Activated T-cell treated with anti-CD3 and anti-CD28 coated beads, Interleukin-2, amount 50 U/mL, for 48 hours (primary cell): ENCODE results near the gene TRAF5.
"Not testable (repeated sequence)": the region's sequence is repeated elsewhere in the genome, so short reads cannot be mapped to it uniquely, and the experiment has no call there.

Source experiments
- DNase-seq, 2 experiments: peaks; one replicate each; pipeline ENCODE4 v3.0.0-alpha.2; 2020

The TRAF5 gene

GRCh38 chr1:211347077-211347844, 20.6 kb downstream of the TRAF5 start:
- DNase-seq = no peak

- DNase-seq = no peak
Observed at GRCh38 chr1:211348547-211348946, 21.9 kb downstream of the TRAF5 start.

GRCh38 chr1:211349741-211350140, 23.1 kb downstream of the TRAF5 start:
- no peak for DNase-seq

GRCh38 chr1:211352055-211352454, 25.4 kb downstream of the TRAF5 start:
- DNase-seq = not testable (repeated sequence)

GRCh38 chr1:211352465-211352864, 25.8 kb downstream of the TRAF5 start:
- no peak for DNase-seq

- peak; percentile 72 to 77 for DNase-seq
Observed at GRCh38 chr1:211352985-211353515, 26.4 kb downstream of the TRAF5 start.

GRCh38 chr1:211353562-211354212, 27.1 kb downstream of the TRAF5 start:
- DNase-seq = no peak

- no peak for DNase-seq
Observed at GRCh38 chr1:211355873-211356272, 29.2 kb downstream of the TRAF5 start.

- DNase-seq = no peak
Observed at GRCh38 chr1:211356723-211357407, 30.2 kb downstream of the TRAF5 start.

GRCh38 chr1:211358685-211359084, 32.1 kb downstream of the TRAF5 start:
- no peak for DNase-seq

- DNase-seq = no peak
Observed at GRCh38 chr1:211359876-211360275, 33.2 kb downstream of the TRAF5 start.

GRCh38 chr1:211361202-211361601, 34.6 kb downstream of the TRAF5 start:
- no peak for DNase-seq

GRCh38 chr1:211369640-211370039, 43.0 kb downstream of the TRAF5 start:
- DNase-seq = no peak

- DNase-seq = no peak
Observed at GRCh38 chr1:211370669-211371068, 44.0 kb downstream of the TRAF5 start.

GRCh38 chr1:211371406-211372105, 44.9 kb downstream of the TRAF5 start:
- DNase-seq = no peak

- no peak for DNase-seq
Observed at GRCh38 chr1:211372463-211372862, 45.8 kb downstream of the TRAF5 start.

GRCh38 chr1:211375146-211375818, 48.6 kb downstream of the TRAF5 start:
- DNase-seq = no peak

- no peak for DNase-seq
Observed at GRCh38 chr1:211375949-211376348, 49.3 kb downstream of the TRAF5 start.

- no peak for DNase-seq
Observed at GRCh38 chr1:211376807-211377470, 50.3 kb downstream of the TRAF5 start.

- no peak for DNase-seq
Observed at GRCh38 chr1:211377539-211378450, 51.2 kb downstream of the TRAF5 start.

GRCh38 chr1:211378844-211379243, 52.2 kb downstream of the TRAF5 start:
- peak in 1 of 2 experiments; percentile 27 for DNase-seq
